HG02884 (cell line): Measurements from ENCODE around the gene SPTB.

Experiments
- ATAC-seq: cut with Tn5 transposase; IDR thresholded peaks from one replicate; pipeline ENCODE4 v1.9.1; 2021; ENCODE audit warnings: mild to moderate bottlenecking, moderate library complexity; ENCODE audit not compliant: unreplicated experiment

The SPTB gene

DNA sequence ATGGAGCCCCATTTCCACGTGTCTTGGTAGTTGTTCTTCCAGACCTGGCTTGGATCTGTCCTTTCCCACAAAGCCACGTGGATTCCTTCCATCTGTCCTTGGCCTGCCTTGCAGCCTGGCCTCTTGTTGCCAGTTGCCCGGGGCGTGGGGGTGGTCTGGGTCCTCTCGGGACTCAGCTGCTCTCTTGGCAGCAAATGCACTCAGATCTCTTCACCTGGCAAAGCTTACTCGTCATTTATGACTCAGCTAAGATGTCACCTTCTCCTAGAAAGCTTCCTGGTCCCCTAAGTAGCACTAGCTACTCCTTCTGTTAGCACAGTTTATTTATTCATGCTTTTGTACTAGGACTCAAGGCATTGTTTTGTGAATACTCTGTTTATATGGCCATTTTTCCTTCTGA, 161.8 kb downstream of the SPTB start:
- no peak for ATAC-seq

DNA sequence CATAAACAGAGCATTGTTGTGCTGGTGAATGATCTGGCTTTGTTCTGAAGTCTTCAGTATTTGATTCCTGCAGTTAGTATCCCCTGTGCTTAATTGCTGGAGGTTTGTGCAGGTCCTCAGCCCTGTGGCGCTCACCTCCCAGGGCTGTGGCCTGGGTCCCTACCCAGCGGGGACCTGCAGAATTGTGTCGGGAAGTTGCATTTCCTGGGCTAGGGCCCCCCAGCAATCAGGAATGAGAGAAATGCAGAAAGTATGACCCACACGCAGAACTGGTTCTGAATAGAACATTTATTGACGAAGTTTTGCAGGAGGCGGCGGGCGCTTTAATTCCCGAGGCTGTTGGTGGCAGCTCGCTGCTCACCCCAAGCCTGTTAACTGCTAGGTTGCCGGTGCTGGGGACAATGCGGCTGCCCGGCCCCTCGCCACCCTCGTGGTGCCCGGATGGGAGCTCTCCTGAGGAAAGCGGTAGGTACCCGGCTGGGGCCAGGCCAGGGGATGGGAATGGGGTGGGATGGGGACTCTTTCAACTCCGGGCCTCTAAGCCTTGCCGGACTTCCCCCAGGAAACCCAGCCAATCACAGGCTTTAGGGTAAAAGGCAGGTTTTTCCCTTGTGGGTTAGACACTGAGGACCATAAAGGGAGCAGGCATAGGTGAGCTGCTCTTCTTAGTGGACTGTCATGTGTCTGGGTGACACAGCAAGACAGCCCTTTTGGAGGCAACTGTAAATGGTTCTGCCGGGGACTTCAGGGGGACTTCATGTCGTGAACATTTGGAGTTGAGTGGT, 163.9 kb downstream of the SPTB start:
- no peak for ATAC-seq

DNA sequence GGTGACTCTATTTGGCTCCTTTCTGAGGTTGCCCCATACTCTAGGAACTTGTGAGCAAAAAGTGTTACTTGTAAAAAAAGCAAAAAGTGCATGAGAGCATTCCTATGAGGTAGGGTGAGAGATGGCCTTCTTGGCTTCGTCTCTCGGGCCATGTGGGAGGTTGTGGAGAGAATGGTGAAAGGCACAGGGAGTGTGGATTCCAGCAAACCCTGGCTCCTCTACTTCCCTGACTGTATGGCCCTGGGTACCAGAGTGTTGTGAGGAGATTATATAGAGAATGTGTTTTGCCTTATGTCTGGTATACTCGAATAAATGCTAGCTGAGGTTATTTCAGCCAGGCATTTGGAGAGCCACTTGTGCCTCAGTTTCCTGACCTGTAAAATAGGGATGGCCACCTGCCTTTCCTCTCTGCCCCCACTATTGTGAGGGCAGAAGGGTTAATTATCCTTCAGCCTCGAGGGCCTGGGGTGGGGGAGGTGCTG, 164.5 kb downstream of the SPTB start:
- ATAC-seq, result no peak

DNA sequence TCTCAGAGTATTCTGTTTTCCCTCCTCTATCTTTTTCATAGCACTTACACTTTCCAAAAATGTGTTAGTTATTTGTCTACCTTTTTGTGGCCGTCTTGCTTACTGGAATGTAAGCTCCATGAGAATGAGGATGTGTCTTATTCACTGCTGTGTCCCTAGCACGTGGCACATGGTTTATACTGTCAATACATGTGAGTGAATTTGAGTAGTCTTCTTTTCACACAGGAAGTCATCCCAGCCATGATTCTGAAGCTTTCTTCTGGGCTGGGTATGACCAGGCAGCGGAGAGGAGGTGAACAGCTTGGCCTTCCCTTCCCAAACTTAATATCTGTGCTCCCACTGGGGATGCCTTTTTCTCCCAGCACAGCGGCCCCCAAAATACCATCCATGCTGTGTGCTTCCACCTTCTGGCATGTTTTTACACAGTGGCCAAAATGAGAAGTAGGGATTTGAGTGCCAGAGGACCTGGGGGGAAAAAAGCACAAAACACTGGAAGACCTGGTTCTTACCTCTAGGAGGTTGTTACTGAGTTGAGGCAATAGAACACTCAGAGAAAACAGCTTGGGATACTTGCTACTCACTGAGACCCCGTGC, 165.2 kb downstream of the SPTB start:
- ATAC-seq, result no peak

DNA sequence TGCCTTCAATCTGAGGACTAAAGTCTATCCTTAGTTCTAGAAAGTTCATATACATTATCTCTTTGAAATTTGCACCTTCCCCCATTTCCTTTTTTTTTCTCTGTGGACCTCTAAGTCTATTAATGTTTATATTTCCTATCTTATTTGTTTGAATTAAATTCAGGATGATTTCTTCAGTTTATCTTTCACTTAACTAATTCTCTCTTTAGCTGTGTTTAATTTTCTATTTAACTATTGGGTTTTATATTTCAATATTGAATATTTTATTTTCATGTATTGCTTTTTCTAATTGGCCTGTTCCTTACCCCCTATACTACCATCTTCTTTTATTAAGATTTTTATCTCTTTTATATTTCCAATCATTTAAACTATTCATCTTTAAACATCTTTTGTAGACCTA, 166.0 kb downstream of the SPTB start:
- ATAC-seq, result no peak

DNA sequence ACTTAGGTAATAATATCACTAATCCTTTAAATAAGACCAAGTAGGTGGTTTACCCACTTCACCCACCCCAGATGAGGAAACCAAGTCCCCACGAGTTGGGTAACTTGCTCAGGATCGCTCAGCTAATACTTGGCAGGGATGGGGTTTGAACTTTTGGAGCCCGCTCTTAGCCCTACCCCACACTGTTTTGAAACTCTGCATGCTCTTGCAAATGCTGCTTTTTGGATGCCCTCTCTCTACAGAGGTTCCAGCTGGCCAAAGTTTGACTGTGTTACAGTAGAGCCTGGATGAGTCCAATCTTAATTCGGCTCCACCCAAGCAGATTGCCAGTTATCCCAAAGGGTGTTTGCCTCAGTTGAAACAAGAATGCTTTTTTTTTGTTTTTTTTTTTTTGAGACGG, 168.7 kb downstream of the SPTB start:
- ATAC-seq, result no peak

DNA sequence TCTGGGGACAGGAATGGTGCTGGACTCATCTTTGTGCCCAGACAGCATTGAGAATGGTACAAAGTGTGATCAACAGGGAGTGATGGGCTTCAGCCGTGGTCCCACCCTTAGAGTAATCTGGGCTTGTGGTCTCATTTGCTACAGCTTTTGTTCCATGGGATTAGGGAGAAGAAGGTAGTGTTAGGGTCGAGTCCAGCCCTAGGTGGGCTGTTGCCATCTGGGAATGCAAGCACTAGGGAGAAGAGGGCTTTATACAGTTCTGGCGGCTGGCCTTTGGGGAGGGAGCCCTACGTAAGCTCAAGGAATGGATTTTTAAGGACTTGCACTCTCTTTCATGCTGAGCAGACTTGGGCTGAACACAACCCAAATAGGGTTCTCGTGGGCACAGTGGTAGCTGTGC, 170.6 kb downstream of the SPTB start:
- ATAC-seq, result no peak

DNA sequence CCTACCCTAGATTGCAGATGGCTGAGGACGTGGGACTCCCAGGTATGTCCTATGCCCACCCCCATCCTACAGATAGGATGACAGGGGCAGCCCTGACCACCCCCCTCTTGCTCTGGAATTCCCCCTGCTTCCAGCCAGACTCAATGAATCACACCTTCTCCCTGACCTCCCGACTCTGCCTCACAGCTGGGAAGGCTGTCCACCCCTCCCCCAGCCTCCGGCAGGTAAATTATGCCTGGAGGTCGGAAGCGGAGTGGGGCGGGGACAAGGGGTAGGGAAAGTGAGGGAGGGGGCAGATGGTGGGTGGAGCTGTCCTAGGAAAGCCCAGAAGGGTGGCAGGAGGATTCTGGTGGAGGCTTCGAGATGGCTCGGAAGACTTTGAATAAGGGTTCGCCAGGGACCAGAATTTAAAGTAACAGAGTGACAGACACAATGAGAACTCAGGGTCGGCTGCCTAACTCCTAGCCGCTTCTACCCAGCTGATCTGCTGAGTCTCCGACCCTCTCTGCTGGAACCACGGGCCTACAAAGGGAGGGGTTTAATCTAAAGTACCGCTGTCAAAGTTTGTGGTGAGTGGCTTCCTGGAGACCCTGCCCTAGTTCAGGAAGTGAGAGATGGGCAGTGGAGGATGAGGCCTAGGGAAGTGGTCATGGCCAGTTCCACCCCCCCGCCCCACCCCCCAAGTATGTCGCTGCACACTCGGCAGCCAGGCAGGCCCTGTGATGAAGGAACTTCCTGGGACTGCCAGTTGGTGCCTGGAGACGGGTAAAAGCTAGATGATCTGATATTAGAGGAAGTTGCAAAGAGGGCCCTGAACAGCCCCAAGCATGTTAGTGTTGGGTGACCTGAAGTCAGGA, 171.3 kb downstream of the SPTB start:
- ATAC-seq, result no peak

DNA sequence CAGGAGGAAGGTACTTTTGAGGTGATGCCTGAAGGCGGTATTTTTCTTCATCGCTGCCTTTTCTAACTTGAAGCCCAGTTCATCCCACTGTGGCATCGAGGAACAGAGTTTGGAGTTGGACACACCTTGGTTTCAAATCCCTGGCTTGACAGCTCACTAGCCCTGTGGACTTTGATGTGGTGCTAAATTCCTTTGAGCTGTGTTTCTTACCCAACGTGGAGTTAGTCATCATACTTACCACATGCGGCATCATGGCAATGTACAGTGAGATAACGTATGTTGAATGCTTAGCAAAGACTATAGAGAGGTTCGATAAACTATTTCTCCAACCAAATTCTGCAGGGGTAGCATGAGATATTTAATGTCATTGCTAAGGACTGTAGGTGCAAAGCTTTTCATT, 172.0 kb downstream of the SPTB start:
- ATAC-seq, result no peak

DNA sequence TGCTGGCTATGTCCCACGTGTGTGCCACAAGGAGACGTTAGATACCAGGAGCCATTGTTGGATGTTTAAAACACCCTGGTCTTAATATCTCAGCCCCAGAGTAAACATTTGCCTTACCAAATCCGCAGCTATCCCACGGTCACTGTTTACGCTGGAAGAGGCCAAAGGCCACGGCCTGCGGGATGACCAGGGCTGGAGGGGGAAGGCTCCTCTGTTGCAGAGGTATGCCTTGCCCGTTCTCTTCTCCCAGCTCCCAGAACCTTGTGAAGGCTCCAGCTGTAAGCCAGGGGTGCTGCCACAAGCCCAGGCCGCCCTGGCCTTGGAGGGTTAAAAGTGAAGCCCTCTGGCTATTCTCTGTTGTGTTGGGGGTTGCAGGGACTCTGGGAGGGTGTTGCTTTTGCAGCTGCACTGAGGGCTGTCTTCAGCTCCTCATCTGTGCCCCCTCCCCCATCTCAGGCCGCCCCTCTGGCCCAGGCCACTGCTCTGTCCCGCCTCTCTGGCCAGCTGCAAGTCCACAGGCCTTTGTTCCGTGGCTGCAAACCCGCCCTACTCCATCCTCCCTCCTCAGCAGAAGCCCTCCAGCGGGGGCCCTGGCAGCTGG, 173.0 kb downstream of the SPTB start:
- no peak for ATAC-seq

DNA sequence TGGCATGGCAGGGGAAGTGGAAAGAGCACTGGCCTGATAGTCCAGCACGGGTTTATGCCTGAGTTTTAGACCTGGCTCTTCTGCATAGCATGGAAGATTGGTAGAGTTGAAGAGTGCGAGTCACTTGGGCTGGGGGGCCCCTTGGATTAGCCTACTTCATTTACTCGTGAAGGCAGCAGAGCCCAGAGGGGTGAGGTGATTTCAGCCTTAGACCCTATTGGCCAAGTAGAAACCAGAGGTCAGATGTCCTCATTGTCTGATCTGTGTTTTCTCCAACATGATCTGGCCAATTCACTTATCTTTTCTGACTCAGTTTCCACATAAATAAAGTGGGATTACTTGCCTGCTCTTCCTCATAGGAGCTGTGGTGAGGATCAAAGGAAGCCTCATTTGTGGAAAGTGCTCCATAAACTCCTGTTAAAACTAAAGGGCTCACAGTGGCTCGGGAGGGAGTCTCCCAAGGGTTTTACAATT, 173.6 kb downstream of the SPTB start:
- no peak for ATAC-seq

DNA sequence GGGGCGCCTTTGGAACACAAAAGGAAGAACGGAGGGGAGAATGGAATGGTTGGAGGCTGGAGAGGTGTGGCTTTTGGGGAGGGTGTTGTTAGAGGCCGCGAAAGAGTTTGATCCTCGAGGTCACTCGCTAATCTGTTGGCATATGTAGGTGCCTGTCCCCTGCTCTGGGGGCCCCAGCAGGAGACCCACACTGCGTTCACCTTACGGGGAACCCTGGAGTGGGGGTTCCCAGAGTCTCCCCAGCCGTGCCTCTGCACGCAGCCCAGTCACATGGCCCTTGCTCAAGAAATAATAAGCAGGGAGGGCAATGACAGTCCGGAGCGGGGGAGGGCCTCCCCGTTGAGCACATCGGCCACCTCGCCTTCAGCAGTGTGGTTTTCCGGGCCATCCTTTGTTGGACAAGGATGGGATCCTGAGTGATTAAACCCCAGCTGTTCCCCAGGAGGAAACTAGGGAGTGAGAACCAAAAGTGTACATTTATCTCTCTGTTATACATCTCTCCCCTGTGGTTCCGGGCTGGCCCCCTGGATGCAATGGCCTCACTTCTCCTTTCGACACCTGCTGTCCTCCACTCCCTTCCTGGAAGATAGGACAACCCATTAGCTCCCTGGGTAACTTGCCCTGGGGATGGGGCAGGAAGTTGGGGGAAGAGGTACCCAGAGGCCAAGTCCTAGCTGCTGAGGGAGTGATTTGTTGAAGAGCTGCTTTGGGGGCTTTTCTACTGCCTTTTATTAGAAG, 174.2 kb downstream of the SPTB start:
- ATAC-seq, result no peak

DNA sequence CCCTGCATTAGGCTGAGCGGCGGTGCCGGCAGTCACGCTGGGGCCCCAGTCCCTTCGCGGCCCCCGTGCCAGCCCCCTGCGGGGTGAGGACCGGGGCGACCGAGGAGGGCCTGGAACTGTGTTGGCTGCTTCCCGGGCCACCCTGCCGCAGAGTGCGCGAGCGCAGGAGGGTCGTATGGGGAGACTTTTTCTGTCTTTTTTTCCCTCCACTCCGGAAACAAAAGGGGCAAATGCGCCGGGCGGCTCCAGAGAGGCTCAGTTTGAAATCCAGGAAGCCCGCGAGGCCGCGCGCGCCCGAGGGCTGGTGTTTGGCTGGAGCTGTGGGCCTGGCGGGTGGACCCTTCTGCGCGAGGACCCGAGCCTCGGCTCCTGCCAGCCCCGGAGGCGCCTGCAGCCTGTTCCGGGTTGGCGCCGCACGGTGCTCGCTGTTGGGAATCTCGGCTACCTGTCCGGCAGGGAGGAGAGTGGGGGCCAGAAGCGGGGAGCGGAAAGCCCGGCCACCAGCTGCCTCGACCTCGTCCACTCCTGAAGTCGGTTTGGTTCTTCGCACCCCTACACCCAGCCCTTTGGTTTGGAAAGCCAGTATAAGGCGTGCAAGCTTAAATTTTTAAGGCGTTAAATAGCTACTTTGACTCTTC, 174.8 kb downstream of the SPTB start:
- ATAC-seq, result no peak

DNA sequence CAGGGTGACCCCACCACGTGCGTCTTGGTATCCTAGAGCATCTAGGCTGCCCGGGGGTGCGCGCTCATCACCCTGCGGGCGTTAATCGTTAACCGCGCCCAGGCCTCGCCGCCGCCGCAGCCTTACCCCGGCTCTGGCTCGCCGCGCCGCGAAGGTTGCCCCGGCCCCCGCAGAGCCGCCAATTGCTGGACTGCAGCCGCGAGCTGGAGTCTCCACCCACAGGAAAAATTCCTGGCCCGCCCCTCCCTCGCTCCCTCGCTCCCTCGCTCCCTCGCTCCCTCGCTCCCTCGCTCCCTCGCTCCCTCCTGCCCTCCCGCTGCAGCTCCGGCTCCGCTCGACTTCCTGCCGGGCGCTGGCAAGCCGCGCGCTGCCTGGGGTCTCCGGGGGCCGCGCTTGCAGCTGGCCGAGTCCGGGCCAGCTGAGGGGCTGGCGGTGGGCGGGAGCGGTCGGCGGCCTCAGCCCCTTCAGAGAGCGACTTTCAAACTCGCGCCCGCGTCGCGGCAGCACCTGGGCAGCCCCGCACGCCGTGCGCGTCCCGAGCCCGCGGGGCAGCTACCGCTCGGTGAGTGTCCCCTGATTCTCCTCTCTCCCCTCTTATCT, 175.5 kb downstream of the SPTB start, which contains the start of gene PLEKHG3:
PLEKHG3 (plus strand) TSS at position 282 of the 600 bp plus-strand sequence. CDS start 23,208 bp downstream, outside the sequence.
- no peak for ATAC-seq

DNA sequence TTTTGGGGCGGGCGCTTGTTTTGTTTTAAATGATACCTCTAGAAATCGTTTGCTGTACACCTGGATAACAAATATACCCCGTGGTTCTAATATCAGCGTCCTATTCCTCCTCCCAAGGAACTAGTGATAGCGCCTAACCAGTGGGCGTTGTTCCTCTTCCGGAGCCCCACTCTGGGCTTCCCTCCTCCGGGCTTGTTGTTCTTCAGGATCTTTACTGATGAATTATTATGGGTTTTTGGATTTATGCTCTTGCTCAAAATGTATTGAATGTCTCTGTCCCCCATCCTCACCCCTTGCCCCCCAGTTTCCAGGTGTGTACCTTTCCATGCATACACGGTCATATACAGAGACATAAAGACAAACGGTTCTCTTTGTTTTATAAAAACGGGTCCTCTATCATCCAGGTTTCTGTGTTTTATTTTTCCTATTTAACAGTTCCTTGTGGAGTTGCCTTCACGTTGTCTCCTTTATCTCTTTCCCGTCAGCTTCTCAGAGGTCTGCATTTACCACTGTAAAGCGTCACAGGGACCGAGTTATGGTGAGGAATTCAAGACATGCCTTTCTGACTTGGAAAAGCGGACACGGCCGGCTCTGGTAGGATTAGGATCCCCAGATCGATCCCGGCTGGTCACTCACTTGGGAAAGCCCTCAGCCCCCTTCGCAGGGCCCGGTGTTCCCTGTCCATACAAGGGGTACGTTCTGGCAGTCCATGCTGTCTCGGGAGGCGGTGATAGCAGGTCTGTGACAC, 176.1 kb downstream of the SPTB start:
- ATAC-seq, result no peak

DNA sequence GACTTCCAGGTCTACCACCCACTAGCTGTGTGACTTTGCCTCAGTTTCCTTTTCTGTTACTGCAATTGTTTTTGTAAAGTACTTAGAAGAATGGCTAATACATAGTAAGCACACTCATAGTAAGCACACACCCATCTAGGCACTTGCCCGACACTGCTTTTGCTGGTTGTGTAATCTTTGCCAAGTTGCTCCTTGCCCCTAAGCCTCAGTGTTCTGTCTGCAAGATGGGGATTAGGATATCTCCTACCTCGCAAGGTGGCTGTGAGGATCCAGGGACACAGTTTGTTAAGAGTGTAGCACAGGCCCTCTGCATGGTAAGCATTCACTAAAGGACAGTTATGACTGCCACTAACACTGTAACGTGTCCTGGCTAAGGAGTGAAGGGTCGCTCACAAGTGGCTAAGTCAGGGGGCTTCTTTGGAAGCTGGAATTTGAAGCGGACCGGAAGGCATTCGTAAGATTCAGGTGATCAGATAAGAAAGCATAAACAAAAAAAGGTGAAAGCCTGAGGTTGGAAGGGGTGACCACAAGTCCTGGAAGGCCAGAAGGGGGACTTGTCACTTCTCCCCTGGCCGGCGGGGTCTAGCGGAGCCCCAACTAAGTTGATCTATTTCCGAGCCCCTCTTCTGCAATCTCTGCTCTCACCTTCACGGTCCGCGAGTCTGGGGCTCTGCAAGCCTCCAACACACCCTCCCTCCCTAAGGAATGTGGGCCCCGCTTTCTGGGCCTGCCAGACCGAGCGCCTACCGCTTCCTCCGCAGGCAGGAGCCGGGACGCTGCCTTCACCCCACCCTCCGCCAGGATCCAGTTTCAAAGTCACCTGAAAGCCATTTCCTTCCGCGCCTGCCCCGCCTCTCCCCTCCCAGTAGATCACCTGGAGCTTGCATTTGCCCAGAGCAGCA, 177.0 kb downstream of the SPTB start:
- no peak for ATAC-seq

DNA sequence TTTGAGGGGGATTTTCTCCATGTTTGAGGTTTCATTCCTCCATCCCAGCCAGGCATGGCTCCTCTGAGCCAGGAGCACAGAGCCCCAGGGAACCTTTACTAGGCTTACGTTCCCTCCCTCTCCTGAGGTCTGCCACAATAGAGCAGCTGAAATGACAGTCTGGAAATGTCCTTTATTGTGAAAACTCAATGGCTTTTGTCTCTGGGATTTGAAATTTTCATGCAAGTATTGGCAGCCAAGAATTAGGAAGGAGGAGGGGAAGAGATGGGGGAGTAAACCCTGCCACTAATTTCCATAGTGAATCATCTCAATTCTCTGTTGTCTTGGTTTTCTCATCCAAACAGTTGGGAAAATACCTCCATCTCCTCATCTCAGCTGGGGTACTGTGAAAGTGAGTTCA, 178.0 kb downstream of the SPTB start:
- ATAC-seq, result no peak

DNA sequence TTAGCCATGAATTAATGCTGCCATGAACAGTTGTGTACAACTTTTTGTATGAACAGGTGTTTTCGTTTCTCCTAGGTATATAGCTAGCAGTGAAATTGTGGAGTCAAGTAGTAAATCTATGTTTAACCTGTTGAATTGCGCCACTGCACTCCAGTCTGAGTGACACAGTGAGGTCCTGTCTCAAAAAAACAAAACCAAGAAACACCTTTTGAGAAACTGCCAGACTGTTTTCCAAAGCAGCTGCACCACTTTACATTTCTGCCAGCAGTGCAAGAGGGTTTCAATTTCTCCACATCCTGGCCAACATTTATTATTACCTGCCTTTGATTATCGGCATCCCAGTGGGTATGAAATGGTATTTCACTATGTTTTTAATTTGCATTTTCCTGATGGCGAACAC, 178.8 kb downstream of the SPTB start:
- no peak for ATAC-seq
